GM12891 (cell line): Measurements from ENCODE around the gene GLI1.

ENCODE experiments used
- POLR2A ChIP-seq: IDR thresholded peaks from 2 replicates; pipeline ENCODE4 v1.6.1; 2011; ENCODE audit warnings: low read depth, low read length, control low read depth
- POLR2AphosphoS5 ChIP-seq: IDR thresholded peaks from 2 replicates; pipeline ENCODE4 v1.6.1; 2011; ENCODE audit warnings: low read depth, low read length, control low read depth
- SPI1 ChIP-seq: IDR thresholded peaks from 2 replicates; pipeline ENCODE4 v1.6.1; 2011; ENCODE audit warnings: low read depth, low read length, control low read depth
- TAF1 ChIP-seq: IDR thresholded peaks from 2 replicates; pipeline ENCODE4 v1.6.1; 2011; ENCODE audit warnings: low read depth, low read length, control low read depth

- TF ChIP-seq POLR2AphosphoS5 (no peak), POLR2A (no peak), SPI1 (no peak), TAF1 (no peak)
These were observed 7.2 kb upstream of the GLI1 start for GRCh38 chr12:57452181-57452936.
